ENCODE results near the gene FLAD1. TPM values are rescaled to one million over a fixed set of nuclear protein-coding genes. Genes with fewer than 3 reads are reported as not detected.
A peak's percentile ranks its signal among the peaks of the same experiment; 100 is the strongest.

The FLAD1 gene
- total RNA-seq, 1 experiment from 2014 or later: 88.3 TPM

DNA sequence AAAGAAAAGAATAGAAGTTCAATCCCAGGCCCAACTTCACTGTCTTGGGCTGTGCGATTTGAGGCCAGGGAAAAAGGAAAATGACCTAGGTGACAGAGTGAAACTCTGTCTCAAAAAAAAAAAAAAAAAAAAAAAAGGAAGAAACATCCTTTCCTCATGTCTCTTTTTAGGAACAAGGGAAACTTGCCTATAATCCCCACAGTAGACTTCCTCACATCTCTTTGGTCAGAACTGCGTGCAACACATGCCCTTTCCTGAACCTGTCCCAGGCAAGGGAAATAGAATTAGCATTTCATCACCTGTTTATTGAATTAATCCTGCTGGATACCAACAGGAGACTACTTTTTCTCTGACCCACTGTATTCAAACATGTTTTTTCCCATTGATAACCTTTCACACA is 52.8 kb downstream of the FLAD1 start (continued):
- TF ChIP-seq, protein P1, sequence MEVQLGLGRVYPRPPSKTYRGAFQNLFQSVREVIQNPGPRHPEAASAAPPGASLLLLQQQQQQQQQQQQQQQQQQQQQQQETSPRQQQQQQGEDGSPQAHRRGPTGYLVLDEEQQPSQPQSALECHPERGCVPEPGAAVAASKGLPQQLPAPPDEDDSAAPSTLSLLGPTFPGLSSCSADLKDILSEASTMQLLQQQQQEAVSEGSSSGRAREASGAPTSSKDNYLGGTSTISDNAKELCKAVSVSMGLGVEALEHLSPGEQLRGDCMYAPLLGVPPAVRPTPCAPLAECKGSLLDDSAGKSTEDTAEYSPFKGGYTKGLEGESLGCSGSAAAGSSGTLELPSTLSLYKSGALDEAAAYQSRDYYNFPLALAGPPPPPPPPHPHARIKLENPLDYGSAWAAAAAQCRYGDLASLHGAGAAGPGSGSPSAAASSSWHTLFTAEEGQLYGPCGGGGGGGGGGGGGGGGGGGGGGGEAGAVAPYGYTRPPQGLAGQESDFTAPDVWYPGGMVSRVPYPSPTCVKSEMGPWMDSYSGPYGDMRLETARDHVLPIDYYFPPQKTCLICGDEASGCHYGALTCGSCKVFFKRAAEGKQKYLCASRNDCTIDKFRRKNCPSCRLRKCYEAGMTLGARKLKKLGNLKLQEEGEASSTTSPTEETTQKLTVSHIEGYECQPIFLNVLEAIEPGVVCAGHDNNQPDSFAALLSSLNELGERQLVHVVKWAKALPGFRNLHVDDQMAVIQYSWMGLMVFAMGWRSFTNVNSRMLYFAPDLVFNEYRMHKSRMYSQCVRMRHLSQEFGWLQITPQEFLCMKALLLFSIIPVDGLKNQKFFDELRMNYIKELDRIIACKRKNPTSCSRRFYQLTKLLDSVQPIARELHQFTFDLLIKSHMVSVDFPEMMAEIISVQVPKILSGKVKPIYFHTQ (CRISPR knock-in tag; IDR thresholded peaks at IDR 0.05): no peak
- no peak for TF ChIP-seq MXD4 (CRISPR knock-in tag; IDR thresholded peaks at IDR 0.05; ENCODE audit: borderline replicate concordance)
- TF ChIP-seq USF2 (CRISPR knock-in tag; IDR thresholded peaks at IDR 0.05): no peak
- TF ChIP-seq ATF1 (CRISPR knock-in tag; IDR thresholded peaks at IDR 0.05): no peak
- no peak for TF ChIP-seq JUN (CRISPR knock-in tag; IDR thresholded peaks at IDR 0.05)

GRCh38 chr1:155037043-155037442 is 53.9 kb downstream of the FLAD1 start:
- H3K9me3 Mint-ChIP-seq: no peaks in the 10 kb centered on the region
- POLR2A ChIA-PET: no interaction called here
- CTCF ChIA-PET: interaction anchor here (0.9 to 3.7 kb wide), 4 partner anchors 8 to 48 kb away, joined by 3 to 20 read pairs (median 4); partner anchors contain the start of gene ADAM15
- H3K27me3 Mint-ChIP-seq (ENCODE audit: low read depth): peaks cover 12% of the 10 kb centered on the region
- 0 out of 2 replicates have a peak, but pooled peaks have one; percentile 0 for TF ChIP-seq ZNF121 (CRISPR knock-in tag; IDR thresholded peaks at IDR 0.05)
- no peak for TF ChIP-seq NFATC4 (CRISPR knock-in tag; IDR thresholded peaks at IDR 0.05)
- no peaks in the 10 kb centered on the region for H3K36me3 Mint-ChIP-seq
- H3K27ac Mint-ChIP-seq: no peak overlapping the region
- ATAC-seq (no peak), DNase-seq (ENCODE audit: low spot score) (no peak)
- no peaks in the 10 kb centered on the region for H3K4me1 Mint-ChIP-seq
- no peak overlapping the region for H3K4me3 Mint-ChIP-seq

DNA sequence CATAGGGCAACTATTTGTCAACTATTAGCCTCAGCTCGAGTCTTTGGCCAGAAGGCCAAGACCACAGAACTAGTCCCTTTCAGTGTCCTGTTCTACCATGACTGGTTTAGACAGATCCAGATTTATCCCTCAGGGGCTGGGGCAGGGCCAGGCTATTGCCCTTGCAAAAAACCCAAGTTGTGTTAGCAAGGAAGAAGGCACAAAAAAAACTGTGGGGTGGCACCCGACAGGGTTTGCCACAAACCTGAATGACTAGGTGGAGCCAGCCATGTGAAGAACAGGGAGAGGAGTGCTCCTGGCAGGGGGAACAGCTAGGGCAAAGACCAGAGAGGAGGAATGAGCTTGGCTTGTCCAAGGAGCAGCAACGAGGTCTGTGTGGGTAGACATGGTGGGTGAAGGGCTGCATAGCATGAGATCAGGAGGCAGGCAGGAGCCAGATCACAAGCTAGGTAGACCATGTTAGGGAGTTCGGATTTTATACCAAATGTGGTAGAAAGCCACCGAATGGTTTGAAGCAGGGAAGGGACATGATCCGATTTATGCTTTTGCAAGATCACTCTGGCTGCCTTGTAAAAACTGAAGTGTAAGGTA is 54.8 kb downstream of the FLAD1 start:
- DNase-seq (ENCODE audit: low spot score) (no peak), ATAC-seq (no peak)
- H3K27ac Mint-ChIP-seq: no peak overlapping the region
- no peaks in the 10 kb centered on the region for H3K4me1 Mint-ChIP-seq
- H3K9me3 Mint-ChIP-seq: no peaks in the 10 kb centered on the region
- no peak overlapping the region for H3K4me3 Mint-ChIP-seq
- TF ChIP-seq ZNF416 (CRISPR knock-in tag; IDR thresholded peaks at IDR 0.05) (no peak), SMAD3 (CRISPR knock-in tag; IDR thresholded peaks at IDR 0.05; ENCODE audit: borderline replicate concordance) (no peak), TCF7 (CRISPR knock-in tag; IDR thresholded peaks at IDR 0.05; ENCODE audit: low read depth) (no peak)
- H3K27me3 Mint-ChIP-seq (ENCODE audit: low read depth): peaks cover 12% of the 10 kb centered on the region
- ChIA-PET CTCF (interaction anchor here (0.9 to 5.5 kb wide), 3 partner anchors 13 to 47 kb away, joined by 3 to 27 read pairs (median 20); partner anchors contain the start of gene ADAM15), POLR2A (no interaction called here)
- no peaks in the 10 kb centered on the region for H3K36me3 Mint-ChIP-seq

DNA sequence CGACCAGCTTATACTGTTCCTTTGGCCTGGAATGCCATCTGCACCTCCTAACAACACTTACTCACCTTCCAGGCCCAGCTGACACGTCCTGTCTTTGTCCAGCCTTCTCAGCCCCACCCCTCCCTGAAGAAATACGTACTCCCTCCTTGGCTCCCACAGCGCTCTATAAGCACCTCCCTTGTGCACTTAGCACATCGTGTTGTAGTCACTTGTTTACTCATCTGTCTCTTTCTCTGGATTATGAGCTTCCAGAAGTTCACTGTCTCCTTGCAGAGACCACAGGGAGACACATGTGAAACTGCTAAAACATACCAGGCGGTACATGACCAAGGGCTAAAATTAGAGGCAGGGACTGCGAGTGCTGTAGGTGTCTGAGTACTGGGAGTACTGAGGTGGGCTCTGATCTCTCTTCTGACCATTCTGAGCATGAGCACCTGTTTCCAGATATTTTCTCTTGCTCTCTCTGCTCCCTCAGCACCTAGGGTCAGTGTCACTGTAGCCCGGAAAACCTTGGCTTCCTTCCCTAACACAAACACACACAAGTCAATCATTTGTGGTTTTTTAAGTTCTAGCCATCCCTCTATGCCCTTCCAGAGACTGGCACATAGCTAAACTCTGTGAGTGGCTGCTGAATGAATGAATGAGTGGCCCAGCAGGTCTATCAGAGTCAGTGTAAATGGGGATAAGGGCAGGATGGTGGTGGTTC is 55.6 kb downstream of the FLAD1 start:
- no peak for TF ChIP-seq USF1 (CRISPR knock-in tag; IDR thresholded peaks at IDR 0.05)
- TF ChIP-seq TEAD4 (CRISPR knock-in tag; IDR thresholded peaks at IDR 0.05): no peak
- TF ChIP-seq CDX4 (CRISPR knock-in tag; IDR thresholded peaks at IDR 0.05; ENCODE audit: borderline replicate concordance): no peak
- TF ChIP-seq NR3C1 (CRISPR knock-in tag; conservative IDR thresholded peaks at IDR 0.05; ENCODE audit: low read depth): no peak
- no peak for TF ChIP-seq JAZF1 (CRISPR knock-in tag; IDR thresholded peaks at IDR 0.05)
- Mint-ChIP-seq H3K27me3 (ENCODE audit: low read depth) (peaks cover 10% of the 10 kb centered on the region), H3K9me3 (no peaks in the 10 kb centered on the region), H3K27ac (no peak overlapping the region), H3K4me1 (no peaks in the 10 kb centered on the region; the same call in 1 of the 2 replicates), H3K4me3 (no peak overlapping the region), H3K36me3 (no peaks in the 10 kb centered on the region)
- CTCF ChIA-PET: interaction anchor here (1.5 to 5.5 kb wide), 3 partner anchors 12 to 46 kb away, joined by 6 to 27 read pairs (median 20); partner anchors contain the start of gene ADAM15
- POLR2A ChIA-PET: no interaction called here
- ATAC-seq (no peak), DNase-seq (ENCODE audit: low spot score) (no peak)
